Measurements from ENCODE around the gene CCNE1.

The CCNE1 gene

GRCh38 chr19:29783627-29784190 lies 28.1 kb upstream of the CCNE1 start:
- Mint-ChIP-seq H3K9me3 (no peaks in the 10 kb centered on the region), H3K27me3 (ENCODE audit: low read depth) (peaks cover 8% of the 10 kb centered on the region), H3K27ac (no peak overlapping the region), H3K36me3 (ENCODE audit: low read depth) (no peaks in the 10 kb centered on the region), H3K4me1 (peaks cover 19% of the 10 kb centered on the region), H3K4me3 (no peak overlapping the region)
- TF ChIP-seq CTCF (IDR thresholded peaks at IDR 0.05; ENCODE audit: unreplicated experiment in 3 of 3) = no peak

DNA sequence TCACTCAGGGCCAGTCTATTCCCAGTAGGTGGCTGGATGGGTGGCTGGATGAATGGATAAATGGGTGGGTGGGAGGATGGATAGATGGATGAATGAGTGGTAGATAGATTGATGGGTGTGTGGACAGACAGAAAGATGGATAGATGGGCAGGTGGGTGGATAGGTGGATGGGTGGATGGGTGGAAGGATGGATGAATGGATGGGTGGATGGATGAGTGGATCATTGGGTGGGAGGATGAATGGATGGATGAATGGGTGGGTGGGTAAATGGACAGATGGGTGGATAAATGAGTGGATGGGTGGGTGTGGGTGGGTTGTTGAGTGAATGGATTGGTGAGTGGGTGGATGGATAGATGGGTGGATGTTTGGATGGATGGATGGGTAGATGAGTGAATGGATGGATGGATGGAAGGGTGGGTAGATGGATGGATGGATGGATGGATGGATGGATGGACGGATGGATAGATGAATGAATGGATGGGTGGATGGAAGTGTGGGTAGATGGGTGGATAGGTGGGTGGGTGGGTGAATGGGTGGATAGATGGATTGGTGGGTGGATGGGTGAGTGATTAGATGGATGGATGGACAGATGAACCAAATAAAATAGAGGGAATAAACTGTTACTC lies 27.1 kb upstream of the CCNE1 start:
- no peak overlapping the region for H3K27ac Mint-ChIP-seq
- TF ChIP-seq CTCF (IDR thresholded peaks at IDR 0.05; ENCODE audit: unreplicated experiment in 3 of 3) = no peak
- H3K4me1 Mint-ChIP-seq = peaks cover 19% of the 10 kb centered on the region
- H3K9me3 Mint-ChIP-seq = no peaks in the 10 kb centered on the region
- H3K27me3 Mint-ChIP-seq (ENCODE audit: low read depth) = peaks cover 8% of the 10 kb centered on the region
- H3K4me3 Mint-ChIP-seq = no peak overlapping the region
- no peaks in the 10 kb centered on the region for H3K36me3 Mint-ChIP-seq (ENCODE audit: low read depth)

DNA sequence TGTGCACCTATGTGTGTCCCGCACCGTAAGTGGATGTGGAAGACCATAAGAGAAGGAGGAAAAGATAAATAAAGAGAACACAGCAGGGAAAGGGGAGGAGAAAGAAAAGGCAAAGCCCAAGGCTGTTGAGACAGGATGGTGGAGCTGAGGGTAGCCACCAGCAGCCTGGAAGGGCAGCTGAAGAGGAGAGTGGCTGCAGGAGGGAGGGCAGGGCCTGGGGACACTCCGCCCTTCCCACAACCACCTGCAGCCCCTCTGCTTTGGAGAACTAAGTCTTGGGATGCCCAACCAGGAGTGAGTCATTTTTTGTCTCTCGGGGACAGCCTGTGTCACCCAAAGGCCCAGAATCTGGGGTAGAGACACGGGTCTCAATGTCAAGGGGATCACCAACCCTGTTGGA lies 26.4 kb upstream of the CCNE1 start:
- Mint-ChIP-seq H3K36me3 (ENCODE audit: low read depth) (no peaks in the 10 kb centered on the region), H3K27ac (no peak overlapping the region), H3K4me3 (no peak overlapping the region), H3K9me3 (no peaks in the 10 kb centered on the region), H3K27me3 (ENCODE audit: low read depth) (peaks cover 8% of the 10 kb centered on the region), H3K4me1 (peaks cover 19% of the 10 kb centered on the region)
- TF ChIP-seq CTCF (IDR thresholded peaks at IDR 0.05; ENCODE audit: unreplicated experiment in 3 of 3) = no peak

DNA sequence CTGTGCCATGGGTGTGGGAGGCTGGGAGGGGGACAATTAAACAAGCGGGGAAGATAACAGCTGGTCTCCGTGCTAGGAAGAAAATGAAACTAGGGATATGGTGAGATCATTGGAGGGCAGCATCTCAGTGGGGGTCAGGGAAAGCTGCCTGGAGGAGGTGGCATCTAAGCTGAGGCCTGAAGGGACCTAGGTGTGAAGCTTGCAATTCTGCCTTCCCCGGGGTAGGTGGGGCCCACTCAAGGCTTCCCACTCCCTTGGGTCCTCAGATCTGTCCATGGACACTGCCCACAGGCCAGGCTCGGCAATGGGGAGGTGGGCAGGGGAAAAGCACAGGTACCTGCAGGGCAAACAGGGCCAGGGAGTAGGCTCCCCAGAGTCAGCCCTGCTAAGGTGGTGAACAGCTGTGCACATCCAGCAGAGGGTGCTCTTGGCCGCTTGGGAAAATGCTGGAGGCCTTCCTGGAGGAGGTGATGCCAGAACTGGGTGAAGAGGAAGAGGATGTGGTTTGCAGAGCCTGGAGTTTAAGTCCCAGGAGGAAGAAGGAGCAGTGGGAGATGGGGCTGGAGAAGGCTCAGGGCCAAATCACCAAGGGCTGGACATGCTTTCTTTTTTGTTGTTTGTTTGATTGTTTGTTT lies 25.7 kb upstream of the CCNE1 start:
- H3K27ac Mint-ChIP-seq = no peak overlapping the region
- H3K36me3 Mint-ChIP-seq (ENCODE audit: low read depth) = no peaks in the 10 kb centered on the region
- H3K27me3 Mint-ChIP-seq (ENCODE audit: low read depth) = peaks cover 3% of the 10 kb centered on the region
- peaks cover 12% of the 10 kb centered on the region for H3K4me1 Mint-ChIP-seq
- no peak overlapping the region for H3K4me3 Mint-ChIP-seq
- no peaks in the 10 kb centered on the region for H3K9me3 Mint-ChIP-seq
- no peak for TF ChIP-seq CTCF (IDR thresholded peaks at IDR 0.05; ENCODE audit: unreplicated experiment in 3 of 3)

DNA sequence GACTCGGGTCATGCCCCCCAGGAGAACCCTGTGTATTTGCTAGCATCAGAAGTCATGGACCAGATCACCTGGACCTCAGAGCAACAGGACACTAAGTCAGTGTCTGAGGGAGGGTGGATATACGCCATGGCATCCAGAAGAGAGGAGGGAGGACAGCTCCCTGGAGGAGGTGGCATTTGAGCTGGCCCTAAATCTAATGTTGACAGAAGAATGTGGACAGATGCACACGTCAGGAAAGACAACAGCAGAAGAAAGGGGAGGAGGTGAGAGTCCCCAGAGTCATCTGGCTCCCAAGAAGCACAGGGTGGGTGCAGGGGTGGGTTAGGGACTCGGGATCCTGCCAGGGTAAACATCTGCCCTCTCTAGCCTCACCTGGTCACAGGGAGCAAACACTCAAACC lies 24.5 kb upstream of the CCNE1 start:
- H3K4me3 Mint-ChIP-seq = no peak overlapping the region
- H3K9me3 Mint-ChIP-seq = no peaks in the 10 kb centered on the region
- TF ChIP-seq CTCF (IDR thresholded peaks at IDR 0.05; ENCODE audit: unreplicated experiment in 3 of 3) = no peak
- H3K4me1 Mint-ChIP-seq = peaks cover under 1% of the 10 kb centered on the region
- H3K36me3 Mint-ChIP-seq (ENCODE audit: low read depth) = no peaks in the 10 kb centered on the region
- H3K27ac Mint-ChIP-seq = no peak overlapping the region
- H3K27me3 Mint-ChIP-seq (ENCODE audit: low read depth) = peaks cover 3% of the 10 kb centered on the region

- TF ChIP-seq CTCF (IDR thresholded peaks at IDR 0.05; ENCODE audit: unreplicated experiment in 3 of 3) = no peak
- no peaks in the 10 kb centered on the region for H3K4me1 Mint-ChIP-seq
- peaks cover 3% of the 10 kb centered on the region for H3K27me3 Mint-ChIP-seq (ENCODE audit: low read depth)
- no peak overlapping the region for H3K27ac Mint-ChIP-seq
- H3K36me3 Mint-ChIP-seq (ENCODE audit: low read depth) = no peaks in the 10 kb centered on the region
- no peaks in the 10 kb centered on the region for H3K9me3 Mint-ChIP-seq
- no peak overlapping the region for H3K4me3 Mint-ChIP-seq
These were observed 22.8 kb upstream of the CCNE1 start for GRCh38 chr19:29789007-29789406.

Measured in nephron (organoid).